Measurements from ENCODE around the gene ADCY4.

Gene ADCY4

GRCh38 chr14:24337824-24338175 is 2.9 kb upstream of the ADCY4 start:
- no peak for TF ChIP-seq CTCF (conservative IDR thresholded peaks at IDR 0.05; ENCODE audit: low read depth, low read length)
- no peak overlapping the region for H3K4me3 ChIP-seq (ENCODE audit: low read length)
- DNase-seq (ENCODE audit: low read depth), result no peak

GRCh38 chr14:24337144-24337823 is 2.4 kb upstream of the ADCY4 start:
- TF ChIP-seq CTCF (conservative IDR thresholded peaks at IDR 0.05; ENCODE audit: low read depth, low read length), result no peak
- no peak for DNase-seq (ENCODE audit: low read depth)
- H3K4me3 ChIP-seq (ENCODE audit: low read length), result no peak overlapping the region

- TF ChIP-seq CTCF (conservative IDR thresholded peaks at IDR 0.05; ENCODE audit: low read depth, low read length), result no peak
- DNase-seq (ENCODE audit: low read depth), result no peak
- H3K4me3 ChIP-seq (ENCODE audit: low read length), result no peak overlapping the region
Observed at GRCh38 chr14:24335461-24336171, 745 bp upstream of the ADCY4 start.

- TF ChIP-seq CTCF (conservative IDR thresholded peaks at IDR 0.05; ENCODE audit: low read depth, low read length), result peak; percentile 81
- H3K4me3 ChIP-seq (ENCODE audit: low read length), result peak overlapping the region; percentile 20
- DNase-seq (ENCODE audit: low read depth), result no peak
Observed at GRCh38 chr14:24332268-24332993, 2.4 kb downstream of the ADCY4 start.

GRCh38 chr14:24331731-24332267 is 3.1 kb downstream of the ADCY4 start:
- no peak for TF ChIP-seq CTCF (conservative IDR thresholded peaks at IDR 0.05; ENCODE audit: low read depth, low read length)
- H3K4me3 ChIP-seq (ENCODE audit: low read length), result no peak overlapping the region
- DNase-seq (ENCODE audit: low read depth), result no peak

GRCh38 chr14:24330973-24331674 is 3.7 kb downstream of the ADCY4 start:
- no peak for TF ChIP-seq CTCF (conservative IDR thresholded peaks at IDR 0.05; ENCODE audit: low read depth, low read length)
- DNase-seq (ENCODE audit: low read depth), result no peak
- H3K4me3 ChIP-seq (ENCODE audit: low read length), result no peak overlapping the region
